Fibroblast of mammary gland (primary cell): ENCODE data around the gene ZFAND4.

ENCODE experiments used
- DNase-seq: peaks from one replicate; pipeline ENCODE4 v3.0.0-alpha.2; 2010; ENCODE audit warnings: low read depth
- H3K4me3 ChIP-seq: 2 replicates; pipeline ENCODE4 v1.5.1; 2011; ENCODE audit warnings: low read depth, mild to moderate bottlenecking, low read length, moderate library complexity; ENCODE audit not compliant: control insufficient read depth
- TF ChIP-seq, protein P1 (sequence below): conservative IDR thresholded peaks from 2 replicates; pipeline ENCODE4 v1.5.1; 2011; ENCODE audit warnings: low read depth, low read length, inconsistent platforms; ENCODE audit not compliant: control insufficient read depth, insufficient read depth

The ZFAND4 gene

GRCh38 chr10:45647118-45647517, 25.5 kb downstream of the ZFAND4 start:
- TF ChIP-seq, protein P1, sequence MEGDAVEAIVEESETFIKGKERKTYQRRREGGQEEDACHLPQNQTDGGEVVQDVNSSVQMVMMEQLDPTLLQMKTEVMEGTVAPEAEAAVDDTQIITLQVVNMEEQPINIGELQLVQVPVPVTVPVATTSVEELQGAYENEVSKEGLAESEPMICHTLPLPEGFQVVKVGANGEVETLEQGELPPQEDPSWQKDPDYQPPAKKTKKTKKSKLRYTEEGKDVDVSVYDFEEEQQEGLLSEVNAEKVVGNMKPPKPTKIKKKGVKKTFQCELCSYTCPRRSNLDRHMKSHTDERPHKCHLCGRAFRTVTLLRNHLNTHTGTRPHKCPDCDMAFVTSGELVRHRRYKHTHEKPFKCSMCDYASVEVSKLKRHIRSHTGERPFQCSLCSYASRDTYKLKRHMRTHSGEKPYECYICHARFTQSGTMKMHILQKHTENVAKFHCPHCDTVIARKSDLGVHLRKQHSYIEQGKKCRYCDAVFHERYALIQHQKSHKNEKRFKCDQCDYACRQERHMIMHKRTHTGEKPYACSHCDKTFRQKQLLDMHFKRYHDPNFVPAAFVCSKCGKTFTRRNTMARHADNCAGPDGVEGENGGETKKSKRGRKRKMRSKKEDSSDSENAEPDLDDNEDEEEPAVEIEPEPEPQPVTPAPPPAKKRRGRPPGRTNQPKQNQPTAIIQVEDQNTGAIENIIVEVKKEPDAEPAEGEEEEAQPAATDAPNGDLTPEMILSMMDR: no peak
- DNase-seq: no peak
- H3K4me3 ChIP-seq: no peak overlapping the region

GRCh38 chr10:45646384-45647050, 26.1 kb downstream of the ZFAND4 start:
- TF ChIP-seq, protein P1: no peak
- no peak overlapping the region for H3K4me3 ChIP-seq
- no peak for DNase-seq

DNA sequence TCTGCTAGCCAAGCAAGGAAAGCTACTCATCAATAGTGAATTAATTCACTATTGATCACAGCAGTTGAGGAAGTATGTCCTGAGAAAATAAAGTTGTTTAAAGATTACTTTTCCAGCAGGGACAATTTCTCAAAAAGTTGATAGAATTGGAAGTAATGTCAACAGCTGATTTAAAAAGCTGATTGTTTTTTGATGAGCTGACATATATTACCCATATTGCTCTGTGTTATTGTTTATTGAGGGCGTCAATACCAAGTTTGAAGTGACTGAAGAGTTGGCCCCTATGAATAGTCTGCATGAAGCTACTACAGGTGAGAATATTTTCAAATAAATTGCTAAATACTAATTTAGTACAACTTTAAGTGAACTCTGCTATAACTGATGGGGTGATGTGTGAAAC, 28.0 kb downstream of the ZFAND4 start:
- TF ChIP-seq, protein P1: no peak

GRCh38 chr10:45640941-45641340, 31.6 kb downstream of the ZFAND4 start:
- TF ChIP-seq, protein P1: no peak
- no peak overlapping the region for H3K4me3 ChIP-seq
- no peak for DNase-seq

More for the DNA sequence above, 28.0 kb downstream of the ZFAND4 start:
- no peak for DNase-seq
- H3K4me3 ChIP-seq: no peak overlapping the region

DNA sequence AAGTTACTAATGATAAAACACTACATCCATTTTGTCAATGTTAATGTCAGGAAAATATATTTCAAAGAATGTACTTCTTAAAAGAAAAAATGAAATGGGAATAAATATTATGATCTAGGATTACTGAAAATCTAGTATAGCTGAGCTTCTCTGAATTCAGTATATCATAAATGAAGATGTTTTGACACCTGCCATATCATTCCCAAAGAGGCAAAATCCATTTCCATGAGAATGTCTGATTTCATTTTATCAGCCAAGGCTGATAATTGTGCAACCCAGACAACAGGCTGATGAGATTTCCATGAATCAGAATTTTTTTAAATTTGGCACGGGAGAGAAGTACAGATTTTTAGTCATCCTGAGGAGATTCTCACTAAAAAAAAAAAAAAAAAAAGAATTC, 32.5 kb downstream of the ZFAND4 start:
- DNase-seq: no peak
- H3K4me3 ChIP-seq: no peak overlapping the region
- TF ChIP-seq, protein P1: no peak

DNA sequence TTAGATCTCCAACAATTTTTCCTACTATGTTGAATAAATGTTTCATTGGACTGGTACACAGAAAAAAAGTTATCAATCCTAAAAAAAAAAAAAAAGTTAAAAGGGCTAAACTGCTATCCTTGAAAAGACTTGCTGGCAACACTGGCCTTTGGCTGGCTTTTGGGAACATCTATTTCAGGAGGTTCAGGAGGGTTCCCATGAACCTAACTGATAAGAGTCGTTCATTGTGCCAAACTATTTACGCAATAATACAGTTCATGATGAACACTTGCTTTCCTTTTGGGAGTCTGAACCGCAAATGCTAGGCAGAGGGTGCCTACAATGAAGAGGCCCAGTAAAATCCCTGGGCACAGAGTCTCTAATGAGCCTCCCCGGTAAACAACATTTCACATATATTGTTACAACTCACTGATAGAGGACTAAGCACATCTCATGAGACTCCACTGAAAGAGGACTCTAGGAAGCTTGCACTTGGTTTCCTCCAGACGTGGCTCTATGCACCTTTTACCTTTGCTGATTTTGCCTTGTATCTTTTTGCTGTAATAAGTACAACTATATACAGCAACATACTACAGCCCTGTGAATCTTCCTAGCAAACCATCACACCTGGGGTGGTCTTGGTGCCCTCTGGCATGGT, 45.0 kb downstream of the ZFAND4 start:
- no peak overlapping the region for H3K4me3 ChIP-seq
- peak; percentile 2 for DNase-seq
- TF ChIP-seq, protein P1: no peak

DNA sequence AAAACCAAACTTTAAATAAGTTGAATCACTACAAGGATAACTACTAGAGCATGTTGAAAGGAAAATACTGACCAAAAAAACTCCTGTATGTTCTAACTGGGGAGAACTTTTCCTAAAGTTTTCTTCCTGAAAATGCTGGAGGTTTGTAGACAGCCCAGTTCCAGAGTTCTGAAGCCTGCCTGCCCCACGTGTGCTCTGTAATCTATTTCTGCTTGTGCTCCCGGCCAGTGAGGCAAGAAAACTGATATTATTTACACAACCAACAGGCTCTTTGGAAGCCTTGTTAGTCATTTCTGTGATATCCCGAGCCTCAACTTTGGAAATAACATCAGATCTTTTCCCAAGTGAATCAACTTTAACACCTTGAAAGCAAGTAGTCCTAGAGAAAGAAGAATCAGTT, 46.7 kb downstream of the ZFAND4 start:
- no peak overlapping the region for H3K4me3 ChIP-seq
- TF ChIP-seq, protein P1: no peak
- no peak for DNase-seq
